RCC 7860 (cell line): ENCODE results near the gene BACE2.

Experiments used
- DNase-seq: peaks from one replicate; pipeline ENCODE4 v3.0.0-alpha.2; 2015; ENCODE audit warnings: low spot score
- FAIRE-seq: peaks from 2 replicates; lab custom pipeline; 2012; peaks lifted over from hg19 to GRCh38; lab: Jason Lieb, UNC

The BACE2 gene

GRCh38 chr21:41209016-41209619 is 41.2 kb downstream of the BACE2 start:
- no peak for DNase-seq
- no peak for FAIRE-seq

GRCh38 chr21:41210426-41211059 is 42.6 kb downstream of the BACE2 start:
- FAIRE-seq (no peak), DNase-seq (no peak)

GRCh38 chr21:41211060-41211805 is 43.3 kb downstream of the BACE2 start:
- DNase-seq (no peak), FAIRE-seq (no peak)

GRCh38 chr21:41213021-41213420 is 45.1 kb downstream of the BACE2 start:
- FAIRE-seq, result no peak
- no peak for DNase-seq

GRCh38 chr21:41215856-41216408 is 48.0 kb downstream of the BACE2 start:
- no peak for DNase-seq
- no peak for FAIRE-seq

GRCh38 chr21:41216486-41216885 is 48.5 kb downstream of the BACE2 start:
- no peak for DNase-seq
- no peak for FAIRE-seq

- no peak for DNase-seq
- no peak for FAIRE-seq
These were observed 49.9 kb downstream of the BACE2 start for GRCh38 chr21:41217671-41218385.

GRCh38 chr21:41219498-41220207 is 51.7 kb downstream of the BACE2 start:
- DNase-seq (no peak), FAIRE-seq (no peak)

GRCh38 chr21:41220208-41220733 is 52.3 kb downstream of the BACE2 start:
- no peak for FAIRE-seq
- no peak for DNase-seq

- DNase-seq (peak; percentile 15), FAIRE-seq (no peak)
These were observed 54.5 kb downstream of the BACE2 start for GRCh38 chr21:41222247-41223068.

GRCh38 chr21:41226853-41227252 is 58.9 kb downstream of the BACE2 start:
- no peak for FAIRE-seq

GRCh38 chr21:41227357-41228005 is 59.5 kb downstream of the BACE2 start:
- FAIRE-seq, result no peak
- no peak for DNase-seq

More at GRCh38 chr21:41226853-41227252, 58.9 kb downstream of the BACE2 start:
- no peak for DNase-seq

GRCh38 chr21:41228006-41228370 is 60.0 kb downstream of the BACE2 start:
- no peak for DNase-seq
- FAIRE-seq, result no peak

GRCh38 chr21:41228492-41228891 is 60.5 kb downstream of the BACE2 start:
- FAIRE-seq (no peak), DNase-seq (no peak)

- DNase-seq, result no peak
- FAIRE-seq, result no peak
These were observed 61.0 kb downstream of the BACE2 start for GRCh38 chr21:41228958-41229357.

- DNase-seq (no peak), FAIRE-seq (no peak)
These were observed 61.7 kb downstream of the BACE2 start for GRCh38 chr21:41229509-41230248.

- FAIRE-seq, result no peak
- DNase-seq, result no peak
These were observed 62.5 kb downstream of the BACE2 start for GRCh38 chr21:41230497-41230896.

GRCh38 chr21:41231060-41231459 is 63.1 kb downstream of the BACE2 start:
- DNase-seq (no peak), FAIRE-seq (no peak)
